Activated CD8-positive, alpha-beta T cell treated with anti-CD3 and anti-CD28 coated beads for 36 hours (primary cell): ENCODE results near the gene LGALS4. TPM values are rescaled to one million over a fixed set of nuclear protein-coding genes. Genes with fewer than 3 reads are reported as not detected.
"Not testable (repeated sequence)": the region's sequence is repeated elsewhere in the genome, so short reads cannot be mapped to it uniquely, and the experiment has no call there.

Source experiments
- ATAC-seq: fragments of 200-7000 bp; cut with Tn5 transposase; one replicate; pipeline ENCODE4 v1.10.0; 2021; ENCODE audit warnings: mild to moderate bottlenecking, moderate library complexity
- CTCF ChIA-PET: fragments of 350-600 bp; sonication (Branson Sonifier 250); formaldehyde crosslinking; loops from one replicate; lab custom pipeline; 2021; ENCODE audit warnings: antibody characterized with exemption; lab: Charles Lee
- POLR2A ChIA-PET: fragments of 350-600 bp; sonication (Branson Sonifier 250); formaldehyde crosslinking; loops from one replicate; lab custom pipeline; 2021; ENCODE audit warnings: antibody characterized with exemption; lab: Charles Lee
- DNase-seq: peaks from one replicate; pipeline ENCODE4 v3.0.0-alpha.2; 2020
- H3K27ac Mint-ChIP-seq: one replicate; pipeline ENCODE4 v1.8.0; 2021; ENCODE audit warnings: mild to moderate bottlenecking, mixed read lengths
- H3K27me3 Mint-ChIP-seq: one replicate; pipeline ENCODE4 v1.8.0; 2021; ENCODE audit warnings: mixed read lengths
- H3K36me3 Mint-ChIP-seq: one replicate; pipeline ENCODE4 v1.8.0; 2021; ENCODE audit warnings: low read depth, mixed read lengths
- H3K4me1 Mint-ChIP-seq: one replicate; pipeline ENCODE4 v1.8.0; 2021; ENCODE audit warnings: low read depth, mixed read lengths
- H3K4me3 Mint-ChIP-seq: one replicate; pipeline ENCODE4 v1.8.0; 2021; ENCODE audit warnings: mild to moderate bottlenecking, moderate library complexity, mixed read lengths
- H3K9me3 Mint-ChIP-seq: one replicate; pipeline ENCODE4 v1.8.0; 2021; ENCODE audit warnings: mixed read lengths
- intact Hi-C: fragments of 100-400 bp; cut with micrococcal nuclease; formaldehyde crosslinking; loops from one replicate; pipeline ENCODE4 v1.10.0; 2022
- total RNA-seq, 2 experiments: library from RNA; stranded (reverse); gene quantifications; one replicate each; pipeline ENCODE4 v1.2.3, GENCODE V29; 2021
- TF ChIP-seq, protein P1 (sequence below): fragments of 200-600 bp; IDR thresholded peaks from one replicate; pipeline ENCODE4 v1.8.0; 2022; ENCODE audit warnings: antibody characterized with exemption, mild to moderate bottlenecking

LGALS4 gene
- total RNA-seq, 2 experiments from 2014 or later = 0.29 to 0.72 TPM

DNA sequence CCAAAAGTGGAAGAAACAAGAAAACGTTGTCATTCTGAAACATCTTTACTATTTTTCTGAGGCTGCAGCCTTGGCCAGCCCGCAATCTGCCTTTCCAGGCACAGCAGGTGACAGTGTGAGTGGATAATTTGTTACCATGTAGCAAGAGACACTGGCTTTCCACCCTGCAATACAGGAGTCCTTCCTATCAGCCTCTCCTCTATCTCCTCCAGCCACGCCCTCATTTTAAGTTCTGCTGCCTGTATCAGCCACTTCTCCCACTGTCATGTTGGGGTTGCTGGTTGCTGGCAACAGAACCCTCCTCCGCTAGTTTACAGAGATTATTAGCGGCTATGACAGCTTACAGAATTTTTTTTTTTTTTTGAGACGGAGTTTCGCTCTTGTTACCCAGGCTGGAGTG is 31.7 kb downstream of the LGALS4 start:
- ChIA-PET CTCF (no interaction called here), POLR2A (no interaction called here)
- H3K27me3 Mint-ChIP-seq = no peaks in the 10 kb centered on the region
- H3K27ac Mint-ChIP-seq = no peak overlapping the region
- intact Hi-C loops = no loop called here
- H3K4me3 Mint-ChIP-seq = no peak overlapping the region
- no peaks in the 10 kb centered on the region for H3K9me3 Mint-ChIP-seq
- H3K36me3 Mint-ChIP-seq = no peaks in the 10 kb centered on the region
- ATAC-seq (no peak), DNase-seq (no peak)
- no peaks in the 10 kb centered on the region for H3K4me1 Mint-ChIP-seq
- TF ChIP-seq, protein P1, sequence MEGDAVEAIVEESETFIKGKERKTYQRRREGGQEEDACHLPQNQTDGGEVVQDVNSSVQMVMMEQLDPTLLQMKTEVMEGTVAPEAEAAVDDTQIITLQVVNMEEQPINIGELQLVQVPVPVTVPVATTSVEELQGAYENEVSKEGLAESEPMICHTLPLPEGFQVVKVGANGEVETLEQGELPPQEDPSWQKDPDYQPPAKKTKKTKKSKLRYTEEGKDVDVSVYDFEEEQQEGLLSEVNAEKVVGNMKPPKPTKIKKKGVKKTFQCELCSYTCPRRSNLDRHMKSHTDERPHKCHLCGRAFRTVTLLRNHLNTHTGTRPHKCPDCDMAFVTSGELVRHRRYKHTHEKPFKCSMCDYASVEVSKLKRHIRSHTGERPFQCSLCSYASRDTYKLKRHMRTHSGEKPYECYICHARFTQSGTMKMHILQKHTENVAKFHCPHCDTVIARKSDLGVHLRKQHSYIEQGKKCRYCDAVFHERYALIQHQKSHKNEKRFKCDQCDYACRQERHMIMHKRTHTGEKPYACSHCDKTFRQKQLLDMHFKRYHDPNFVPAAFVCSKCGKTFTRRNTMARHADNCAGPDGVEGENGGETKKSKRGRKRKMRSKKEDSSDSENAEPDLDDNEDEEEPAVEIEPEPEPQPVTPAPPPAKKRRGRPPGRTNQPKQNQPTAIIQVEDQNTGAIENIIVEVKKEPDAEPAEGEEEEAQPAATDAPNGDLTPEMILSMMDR = no peak

DNA sequence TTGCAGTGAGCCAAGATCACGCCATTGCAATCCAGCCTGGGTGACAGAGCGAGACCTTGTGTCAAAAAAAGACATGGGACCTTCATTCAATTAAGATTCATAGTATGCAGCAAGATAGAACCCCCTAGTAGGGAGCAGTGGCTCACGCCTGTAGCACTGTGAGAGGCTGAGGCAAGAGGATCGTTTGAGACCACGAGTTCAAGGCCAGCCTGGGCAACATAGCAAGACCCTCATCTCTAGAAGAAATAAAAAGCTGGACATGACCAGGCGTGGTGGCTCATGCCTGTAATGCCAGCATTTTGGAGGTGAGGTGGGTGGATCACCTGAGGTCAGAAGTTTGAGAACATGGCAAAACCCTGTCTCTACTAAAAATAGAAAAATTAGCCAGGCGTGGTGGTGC is 32.3 kb downstream of the LGALS4 start:
- H3K9me3 Mint-ChIP-seq = no peaks in the 10 kb centered on the region
- ChIA-PET CTCF (no interaction called here), POLR2A (no interaction called here)
- no peak overlapping the region for H3K27ac Mint-ChIP-seq
- DNase-seq (no peak), ATAC-seq (no peak)
- TF ChIP-seq, protein P1 = no peak
- no peaks in the 10 kb centered on the region for H3K27me3 Mint-ChIP-seq
- no peak overlapping the region for H3K4me3 Mint-ChIP-seq
- intact Hi-C loops = no loop called here
- no peaks in the 10 kb centered on the region for H3K4me1 Mint-ChIP-seq
- H3K36me3 Mint-ChIP-seq = no peaks in the 10 kb centered on the region

DNA sequence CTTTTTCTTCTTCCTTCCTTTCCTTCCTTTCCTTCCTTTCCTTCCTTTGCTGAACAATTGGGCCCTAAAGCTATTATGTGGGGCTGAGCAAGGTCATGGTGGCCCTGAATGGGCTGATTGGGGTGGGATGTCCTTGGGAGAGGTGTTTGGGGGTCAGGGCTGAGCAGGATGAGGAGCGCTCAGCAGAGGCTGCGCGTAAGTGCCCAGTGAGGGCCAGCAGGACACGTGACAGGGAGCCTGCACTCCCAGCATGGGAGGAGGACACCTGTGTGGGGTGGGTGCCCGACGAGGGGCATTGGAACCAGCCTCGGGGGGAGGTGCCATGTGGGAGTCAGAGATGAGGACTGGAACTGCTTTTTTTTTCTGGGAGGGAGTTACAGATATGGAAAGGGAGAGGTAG is 34.0 kb downstream of the LGALS4 start:
- H3K27ac Mint-ChIP-seq = no peak overlapping the region
- H3K36me3 Mint-ChIP-seq = no peaks in the 10 kb centered on the region
- CTCF ChIA-PET = no interaction called here
- POLR2A ChIA-PET = no interaction called here
- TF ChIP-seq, protein P1 = no peak
- no peak for ATAC-seq
- H3K27me3 Mint-ChIP-seq = no peaks in the 10 kb centered on the region
- no peaks in the 10 kb centered on the region for H3K9me3 Mint-ChIP-seq
- H3K4me3 Mint-ChIP-seq = no peak overlapping the region
- intact Hi-C loops = no loop called here
- H3K4me1 Mint-ChIP-seq = no peaks in the 10 kb centered on the region
- DNase-seq = no peak

DNA sequence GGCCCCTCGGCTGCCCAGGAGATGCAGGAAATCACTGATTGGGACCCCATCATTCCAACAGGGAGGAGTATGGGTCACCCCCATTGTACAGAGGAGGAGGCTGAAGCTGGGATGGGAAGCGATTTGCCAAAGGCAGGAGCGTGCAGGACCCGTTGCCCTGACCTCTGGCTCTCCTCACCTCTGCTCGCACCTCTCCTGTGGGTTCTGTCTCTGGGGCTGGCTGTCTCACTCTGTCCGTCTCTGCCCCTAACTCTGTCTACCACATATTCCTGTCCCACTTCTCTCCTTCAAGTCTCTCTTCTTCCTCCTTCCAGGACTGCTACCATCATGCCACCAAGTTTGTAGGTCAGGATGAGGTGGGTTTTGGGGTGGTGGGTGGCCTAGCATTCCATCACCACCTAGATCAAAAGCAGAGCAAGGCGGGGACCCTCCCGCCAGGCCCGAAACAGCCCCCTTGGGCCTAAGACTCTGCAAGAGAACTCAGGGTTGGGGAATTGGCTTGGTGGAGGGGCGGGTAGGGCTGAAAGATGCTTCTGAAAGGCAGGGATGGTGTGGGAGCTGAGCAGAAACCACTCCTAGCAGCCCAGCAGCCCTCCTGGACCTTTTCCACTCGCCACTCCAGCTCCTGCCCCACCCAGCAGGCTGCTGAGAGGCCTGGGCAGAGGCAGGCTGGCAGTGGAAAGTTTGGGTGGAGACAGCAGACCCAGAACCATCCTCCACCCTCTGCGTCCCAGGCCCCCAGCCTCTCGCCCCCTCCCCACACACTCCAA is 38.4 kb downstream of the LGALS4 start:
- ChIA-PET CTCF (no interaction called here), POLR2A (interaction anchor here (0.9 kb wide), 1 partner anchor 371 kb away, joined by 3 read pairs; the partner anchor contains the start of gene FAM98C)
- Mint-ChIP-seq H3K27me3 (no peaks in the 10 kb centered on the region), H3K4me1 (peaks cover 3% of the 10 kb centered on the region), H3K27ac (no peak overlapping the region), H3K36me3 (no peaks in the 10 kb centered on the region), H3K9me3 (no peaks in the 10 kb centered on the region), H3K4me3 (no peak overlapping the region)
- intact Hi-C loops = no loop called here
- TF ChIP-seq, protein P1 = no peak
- ATAC-seq = no peak
- DNase-seq = no peak

DNA sequence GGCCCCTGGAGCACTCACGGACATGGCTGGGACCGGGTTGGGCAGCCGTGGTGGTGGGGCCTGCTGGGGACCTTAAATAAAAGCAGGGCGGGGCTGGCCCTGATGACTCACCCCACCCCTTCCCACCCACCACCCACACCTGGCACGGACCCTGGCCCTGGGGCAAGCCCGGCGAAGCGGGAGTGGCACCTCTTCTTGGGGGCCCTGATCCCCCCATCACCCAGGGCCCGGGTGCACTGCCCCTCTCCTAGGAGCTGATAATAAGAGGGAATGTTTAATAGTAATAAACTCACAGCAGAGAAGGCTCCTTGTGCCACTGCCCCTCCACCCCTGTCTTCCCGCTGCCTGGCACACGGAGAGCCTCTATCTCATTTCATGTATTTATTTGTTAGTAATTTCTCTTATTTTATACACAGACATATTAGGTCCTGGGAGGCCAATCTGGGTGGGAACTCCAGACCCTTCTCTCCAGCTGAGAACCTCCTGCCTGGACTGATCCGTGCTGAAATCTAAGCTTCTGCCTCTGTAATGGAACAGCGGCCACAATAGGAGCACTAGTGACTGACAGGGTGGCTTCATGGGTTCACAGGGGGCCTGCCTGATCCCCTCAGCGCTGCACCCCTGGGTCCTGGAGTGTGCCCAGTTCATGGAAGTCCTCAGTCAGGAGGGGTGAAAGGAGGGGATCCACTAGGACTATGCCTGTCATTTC is 39.1 kb downstream of the LGALS4 start, which contains the start of gene LGALS7:
Gene LGALS7 (minus strand): TSS at position 49 of the 709 bp plus-strand sequence. CDS start 25 bp downstream, at position 24.
- CTCF ChIA-PET = no interaction called here
- no peak for ATAC-seq
- Mint-ChIP-seq H3K9me3 (no peaks in the 10 kb centered on the region), H3K27ac (no peak within 1 kb of the TSS), H3K4me1 (peaks cover 5% of the 10 kb centered on the region), H3K36me3 (no peaks in the 10 kb centered on the region), H3K27me3 (no peaks in the 10 kb centered on the region), H3K4me3 (no peak within 1 kb of the TSS)
- intact Hi-C loops = no loop called here
- TF ChIP-seq, protein P1 = no peak
- DNase-seq = no peak
- POLR2A ChIA-PET = no interaction called here

DNA sequence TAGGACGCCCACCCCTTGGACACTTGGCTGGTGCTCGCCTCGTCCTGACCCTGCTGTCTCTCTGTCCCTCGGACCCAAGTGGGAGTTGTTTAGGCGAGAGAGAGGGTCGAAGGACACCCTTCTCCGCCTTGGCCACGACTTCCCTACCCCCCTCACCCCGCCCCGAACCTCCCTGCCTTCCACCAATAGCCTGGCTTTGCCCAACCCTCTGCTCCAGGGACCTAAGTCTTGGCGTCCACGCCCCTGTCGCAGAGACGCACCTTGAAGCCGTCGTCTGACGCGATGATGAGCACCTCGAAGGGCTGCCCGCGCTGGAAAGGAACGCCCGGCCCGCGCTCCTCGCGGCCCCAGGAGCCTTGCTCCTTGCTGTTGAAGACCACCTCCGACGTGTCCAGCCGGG is 41.2 kb downstream of the LGALS4 start:
- H3K36me3 Mint-ChIP-seq, ATAC-seq, H3K4me3 Mint-ChIP-seq, intact Hi-C loops, POLR2A ChIA-PET, H3K27ac Mint-ChIP-seq, DNase-seq, H3K27me3 Mint-ChIP-seq, CTCF ChIA-PET, H3K9me3 Mint-ChIP-seq, H3K4me1 Mint-ChIP-seq: not testable (repeated sequence)

DNA sequence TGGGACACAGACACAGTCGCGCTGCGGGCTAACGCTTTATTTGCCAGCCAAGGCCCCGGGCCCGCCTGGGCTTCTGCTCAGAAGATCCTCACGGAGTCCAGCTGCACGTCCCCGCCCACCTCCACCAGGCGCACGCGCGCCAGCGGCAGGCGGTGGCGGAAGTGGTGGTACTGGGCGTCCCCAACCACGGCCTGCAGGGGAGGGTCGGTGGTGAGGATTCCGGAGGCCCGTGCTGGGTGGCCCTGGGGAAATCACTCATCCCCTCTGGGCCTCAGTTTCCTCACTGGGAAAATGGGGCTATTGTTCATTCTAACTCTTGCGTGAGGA is 41.8 kb downstream of the LGALS4 start:
- intact Hi-C loops, POLR2A ChIA-PET, CTCF ChIA-PET, H3K27me3 Mint-ChIP-seq, H3K4me1 Mint-ChIP-seq, H3K36me3 Mint-ChIP-seq, DNase-seq, H3K27ac Mint-ChIP-seq, H3K9me3 Mint-ChIP-seq, H3K4me3 Mint-ChIP-seq: not testable (repeated sequence)
- peak; percentile 85 for ATAC-seq
